Endothelial cell of umbilical vein (primary cell): ENCODE data around the gene SIRPB1. TPM values are rescaled to one million over a fixed set of nuclear protein-coding genes. Genes with fewer than 3 reads are reported as not detected.

Experiments
- BruUV-seq: library from RNA; stranded (reverse); fragments of 400-500 nt; replicated peaks from 2 replicates; lab custom pipeline; 2021; lab: Mats Ljungman, UMichigan
- CTCF ChIA-PET: fragments of 300-600, 350-600 bp; sonication (Branson Sonifier 250); formaldehyde crosslinking; loops from one replicate; lab custom pipeline; 2021; ENCODE audit warnings: antibody characterized with exemption, inconsistent platforms; lab: Charles Lee
- POLR2A ChIA-PET: fragments of 300-600, 350-600 bp; sonication (Branson Sonifier 250); formaldehyde crosslinking; loops from one replicate; lab custom pipeline; 2021; ENCODE audit warnings: antibody characterized with exemption, inconsistent platforms; lab: Charles Lee
- DNase-seq: peaks from one replicate; pipeline ENCODE4 v3.0.0-alpha.2; 2011; ENCODE audit warnings: low read depth, low spot score
- FAIRE-seq: peaks from 2 replicates; lab custom pipeline; 2011; peaks lifted over from hg19 to GRCh38; lab: Jason Lieb, UNC
- H2AFZ ChIP-seq: 2 replicates; pipeline ENCODE4 v1.6.0; 2012; ENCODE audit warnings: low read depth, low read length, control low read depth, inconsistent platforms
- H3K27ac ChIP-seq: 2 replicates; pipeline ENCODE4 v1.5.1; 2011; ENCODE audit warnings: low read depth, mild to moderate bottlenecking, control low read depth, low read length, moderate library complexity; ENCODE audit not compliant: insufficient read depth
- H3K27me3 ChIP-seq, 2 experiments: 2 replicates each; pipeline versions ENCODE4 v1.6.0 to v1.6.1; 2011; ENCODE audit warnings: low read length in 2 of 2, mixed read lengths in 1 of 2; ENCODE audit not compliant: control insufficient read depth in 2 of 2, insufficient read depth in 2 of 2
- H3K36me3 ChIP-seq, 2 experiments: 2 replicates in 1 of 2; 3 replicates in 1 of 2; pipeline ENCODE4 v1.5.1; 2011; ENCODE audit warnings: low read length in 2 of 2, mild to moderate bottlenecking in 1 of 2, moderate library complexity in 1 of 2; ENCODE audit not compliant: control insufficient read depth in 2 of 2, insufficient read depth in 2 of 2; ENCODE audit errors: extremely low read depth in 1 of 2
- H3K4me1 ChIP-seq: 3 replicates; pipeline ENCODE4 v1.5.1; 2011; ENCODE audit warnings: mild to moderate bottlenecking, low read length; ENCODE audit not compliant: control insufficient read depth, insufficient read depth; ENCODE audit errors: extremely low read depth
- H3K4me2 ChIP-seq: 2 replicates; pipeline ENCODE4 v1.6.1; 2011; ENCODE audit warnings: low read length, control low read depth, mixed read lengths; ENCODE audit not compliant: insufficient read depth
- H3K4me3 ChIP-seq, 3 experiments: fragments of 200-600 bp in 1 of 3; sonication (generic), shearing (Covaris generic) in 1 of 3; replicated peaks in 1 of 3; 2 replicates each; pipeline ENCODE4 v1.5.1; 2011 to 2016; ENCODE audit warnings: control low read depth in 3 of 3, low read length in 3 of 3, mild to moderate bottlenecking in 2 of 3, inconsistent platforms in 1 of 3, low read depth in 1 of 3, moderate library complexity in 1 of 3; ENCODE audit not compliant: insufficient read depth in 1 of 3
- H3K79me2 ChIP-seq: 2 replicates; pipeline ENCODE4 v1.6.0; 2012; ENCODE audit warnings: low read length, inconsistent platforms; ENCODE audit not compliant: control insufficient read depth, insufficient read depth
- H3K9ac ChIP-seq: replicated peaks from 2 replicates; pipeline ENCODE3; 2011; ENCODE audit warnings: low read length, control low read depth; ENCODE audit not compliant: insufficient read depth; ENCODE audit errors: extremely low read depth
- H3K9me1 ChIP-seq: replicated peaks from 3 replicates; pipeline ENCODE4 v1.6.0; 2011; ENCODE audit warnings: mild to moderate bottlenecking, low read length; ENCODE audit not compliant: control insufficient read depth, insufficient read depth; ENCODE audit errors: extremely low read depth
- H3K9me3 ChIP-seq: replicated peaks from 2 replicates; pipeline ENCODE4 v1.5.1; 2012; ENCODE audit warnings: low read length, inconsistent platforms; ENCODE audit not compliant: control insufficient read depth, insufficient read depth
- H4K20me1 ChIP-seq: replicated peaks from 2 replicates; pipeline ENCODE3; 2011; ENCODE audit warnings: mild to moderate bottlenecking, low read length; ENCODE audit not compliant: control insufficient read depth, insufficient read depth; ENCODE audit errors: extremely low read depth
- CTCF ChIP-seq, 2 donors: IDR thresholded peaks; 1 replicate in 1 of 2; 2 replicates in 1 of 2; pipeline ENCODE4 v1.5.1; 2011; ENCODE audit warnings: low read length in 2 of 2, mild to moderate bottlenecking in 2 of 2, moderate library complexity in 2 of 2, control low read depth in 1 of 2, inconsistent platforms in 1 of 2, low read depth in 1 of 2; ENCODE audit not compliant: insufficient read depth in 1 of 2; ENCODE audit errors: extremely low read depth in 1 of 2
- FOS ChIP-seq: IDR thresholded peaks from 2 replicates; pipeline ENCODE4 v1.6.1; 2011; ENCODE audit warnings: mild to moderate bottlenecking, low read length, moderate library complexity, borderline replicate concordance; ENCODE audit not compliant: insufficient read depth
- JUN ChIP-seq: IDR thresholded peaks from 2 replicates; pipeline ENCODE4 v1.6.1; 2011; ENCODE audit warnings: borderline replicate concordance, low read depth; ENCODE audit not compliant: insufficient read length, insufficient read depth
- MYC ChIP-seq: IDR thresholded peaks from one replicate; pipeline ENCODE4 v1.6.1; 2011; ENCODE audit warnings: mild to moderate bottlenecking, low read depth, low read length
- POLR2A ChIP-seq: IDR thresholded peaks from 2 replicates; pipeline ENCODE4 v1.6.1; 2012; ENCODE audit warnings: low read depth, mild to moderate bottlenecking, control low read depth, low read length
- POLR2AphosphoS5 ChIP-seq: IDR thresholded peaks from 2 replicates; pipeline ENCODE4 v1.6.1; 2012; ENCODE audit warnings: low read depth, mild to moderate bottlenecking, control low read depth, low read length, moderate library complexity; ENCODE audit not compliant: insufficient read depth
- dilution Hi-C: fragments of 300-500 bp; cut with MboI; formaldehyde crosslinking; loops from one replicate; pipeline ENCODE4 v1.15.0; 2019; ENCODE audit warnings: low sequenced_read_pairs; ENCODE audit not compliant: extremely low pct_ligation_motif_present
- intact Hi-C: fragments of 100-400 bp; cut with micrococcal nuclease; formaldehyde crosslinking; loops from one replicate; pipeline ENCODE4 v1.10.0; 2022
- polyA plus RNA-seq, 4 experiments: library from polyadenylated mRNA; depleted of rRNA in 3 of 4; stranded (reverse) in 3 of 4; unstranded in 1 of 4; fragments of >200 nt; gene quantifications; 2 replicates each; pipeline versions ENCODE4 v1.2.1 to v1.2.3, GENCODE V29; 2011 to 2012; ENCODE audit warnings: missing spikeins in 1 of 4
- total RNA-seq: library from RNA; stranded (reverse); gene quantifications from 2 replicates; pipeline ENCODE4 v1.2.3, GENCODE V29; 2021

Gene SIRPB1
- total and polyA plus RNA-seq, 2 donors (not counting 3 experiments of a cell fraction or from before 2014, with no cell fraction given) = 0.10 to 6.5 TPM

GRCh38 chr20:1627200-1627550 lies 7.4 kb upstream of the SIRPB1 start:
- peaks cover 36% of the 10 kb centered on the region for H3K4me1 ChIP-seq
- TF ChIP-seq JUN (no peak), CTCF (IDR thresholded peaks at IDR 0.05; ENCODE audit: extremely low read depth in 1 of 2, insufficient read depth in 1 of 2, low read depth in 1 of 2, low read length in 2 of 2) (no peak), MYC (no peak), FOS (no peak), POLR2A (no peak), POLR2AphosphoS5 (no peak)
- no peak overlapping the region for H3K4me2 ChIP-seq
- H3K36me3 ChIP-seq = no peaks in the 10 kb centered on the region
- H3K4me3 ChIP-seq = no peak overlapping the region
- H4K20me1 ChIP-seq = no peaks in the 10 kb centered on the region
- no peaks in the 10 kb centered on the region for H3K79me2 ChIP-seq
- H2AFZ ChIP-seq = peak overlapping the region; percentile 15
- H3K27me3 ChIP-seq = no peaks in the 10 kb centered on the region
- BruUV-seq = no TSS peak
- H3K9me3 ChIP-seq = no peaks in the 10 kb centered on the region
- no peak overlapping the region for H3K27ac ChIP-seq
- no peak overlapping the region for H3K9ac ChIP-seq
- dilution Hi-C loops (no loop called here), intact Hi-C loops (no loop called here)
- POLR2A ChIA-PET = no interaction called here
- DNase-seq = peak; percentile 46
- CTCF ChIA-PET = interaction anchor here (0.9 to 1.9 kb wide), 2 partner anchors 123 to 150 kb away, joined by 4 to 6 read pairs; no protein-coding TSS in a partner anchor
- FAIRE-seq = no peak
- H3K9me1 ChIP-seq = no peaks in the 10 kb centered on the region
